Measurements from ENCODE around the gene GNA15.
A peak's percentile ranks its signal among the peaks of the same experiment; 100 is the strongest.

GNA15 gene

GRCh38 chr19:3095441-3096191, 40.2 kb upstream of the GNA15 start (continued):
- 0 out of 2 replicates have a peak, but pooled peaks have one; percentile 18 for TF ChIP-seq ZBTB11 (tag by site-specific recombination; conservative IDR thresholded peaks at IDR 0.05; ENCODE audit: low read depth)
- TF ChIP-seq ZNF146 (tag by site-specific recombination; IDR thresholded peaks at IDR 0.05), result no peak
- no peak for TF ChIP-seq ZSCAN18 (tag by site-specific recombination; IDR thresholded peaks at IDR 0.05)
- no peak for TF ChIP-seq ZNF843 (tag by site-specific recombination; IDR thresholded peaks at IDR 0.05)
- peak; percentile 80 for TF ChIP-seq SCRT2 (tag by site-specific recombination; IDR thresholded peaks at IDR 0.05)
- TF ChIP-seq GFI1B (tag by site-specific recombination; IDR thresholded peaks at IDR 0.05), result no peak
- no peak for TF ChIP-seq ZNF274 (IDR thresholded peaks at IDR 0.05; ENCODE audit: low read length)
- TF ChIP-seq ZNF274 (tag by site-specific recombination; IDR thresholded peaks at IDR 0.05; ENCODE audit: borderline replicate concordance), result no peak
- TF ChIP-seq HOXA7 (CRISPR knock-in tag; IDR thresholded peaks at IDR 0.05; ENCODE audit: borderline replicate concordance), result no peak
- peak; percentile 81 for TF ChIP-seq KLF9 (tag by site-specific recombination; IDR thresholded peaks at IDR 0.05; ENCODE audit: low read depth)
- no peak for TF ChIP-seq BCL6B (tag by site-specific recombination; IDR thresholded peaks at IDR 0.05)
- TF ChIP-seq ZNF121 (tag by site-specific recombination; IDR thresholded peaks at IDR 0.05), result no peak
- no peak for TF ChIP-seq ZNF24 (tag by site-specific recombination; IDR thresholded peaks at IDR 0.05)
- TF ChIP-seq ZNF239 (tag by site-specific recombination; IDR thresholded peaks at IDR 0.05), result no peak
- TF ChIP-seq RBAK (tag by site-specific recombination; IDR thresholded peaks at IDR 0.05), result no peak
- no peak for TF ChIP-seq ZNF16 (tag by site-specific recombination; IDR thresholded peaks at IDR 0.05; ENCODE audit: low read depth)
- no peak for TF ChIP-seq ZNF157 (tag by site-specific recombination; IDR thresholded peaks at IDR 0.05)
- TF ChIP-seq BCL11A (tag by site-specific recombination; IDR thresholded peaks at IDR 0.05; ENCODE audit: low read depth), result no peak
- no peak for TF ChIP-seq ZNF677 (tag by site-specific recombination; IDR thresholded peaks at IDR 0.05)
- no peak for TF ChIP-seq ZNF23 (tag by site-specific recombination; IDR thresholded peaks at IDR 0.05; ENCODE audit: borderline replicate concordance)
- TF ChIP-seq ZNF610 (tag by site-specific recombination; IDR thresholded peaks at IDR 0.05; ENCODE audit: borderline replicate concordance), result no peak
- no peak for TF ChIP-seq ZBTB49 (tag by site-specific recombination; IDR thresholded peaks at IDR 0.05; ENCODE audit: low read depth)
- peak; percentile 63 for TF ChIP-seq ZFP3 (tag by site-specific recombination; IDR thresholded peaks at IDR 0.05; ENCODE audit: low read depth)
- no peak for TF ChIP-seq ZNF549 (tag by site-specific recombination; IDR thresholded peaks at IDR 0.05)
- TF ChIP-seq ZNF645 (tag by site-specific recombination; IDR thresholded peaks at IDR 0.05), result no peak
- TF ChIP-seq ZNF223 (tag by site-specific recombination; IDR thresholded peaks at IDR 0.05), result no peak
- TF ChIP-seq ZNF747 (tag by site-specific recombination; IDR thresholded peaks at IDR 0.05), result no peak
- TF ChIP-seq AEBP2 (tag by site-specific recombination; IDR thresholded peaks at IDR 0.05; ENCODE audit: borderline replicate concordance), result no peak
